Prostate gland (tissue), 2 donors: Measurements from ENCODE around the gene LRRC63. TPM values are rescaled to one million over a fixed set of nuclear protein-coding genes. Genes with fewer than 3 reads are reported as not detected.
"Not testable (repeated sequence)": the region's sequence is repeated elsewhere in the genome, so short reads cannot be mapped to it uniquely, and the experiment has no call there.

Source experiments
- DNase-seq: peaks from one replicate; pipeline ENCODE4 v3.0.0-alpha.2; 2019; ENCODE audit warnings: low spot score
- H3K27ac ChIP-seq, 2 donors: fragments of 200-600 bp; sonication (generic); 2 replicates each; pipeline ENCODE4 v1.5.1; 2017 to 2019
- H3K27me3 ChIP-seq: fragments of 200-600 bp; sonication (generic); replicated peaks from 2 replicates; pipeline ENCODE4 v1.5.1; 2019; ENCODE audit not compliant: insufficient read depth
- H3K36me3 ChIP-seq, 2 donors: fragments of 200-600 bp; sonication (generic); 1 replicate in 1 of 2; 2 replicates in 1 of 2; pipeline versions ENCODE4 v1.5.1 to v1.8.1; 2017 to 2019
- H3K4me1 ChIP-seq: fragments of 200-600 bp; sonication (generic); replicated peaks from 2 replicates; pipeline ENCODE4 v1.5.1; 2019
- H3K4me3 ChIP-seq, 2 donors: fragments of 200-600 bp; sonication (generic); 2 replicates each; pipeline ENCODE4 v1.5.1; 2017 to 2019
- H3K9me3 ChIP-seq: fragments of 200-600 bp; sonication (generic); 2 replicates; pipeline ENCODE4 v1.5.1; 2017
- POLR2A ChIP-seq: fragments of 450-650 bp; IDR thresholded peaks from one replicate; pipeline ENCODE4 v1.6.1; 2016; ENCODE audit warnings: antibody characterized with exemption, mild to moderate bottlenecking
- POLR2AphosphoS5 ChIP-seq: sonication (generic); formaldehyde crosslinking; IDR thresholded peaks from one replicate; pipeline ENCODE4 v1.6.1; 2017; ENCODE audit warnings: antibody characterized with exemption
- WGBS: methylation state at CpG from one replicate; pipeline ENCODE4 v1.1.5; 2018; 5-methylcytosine and 5-hydroxymethylcytosine counted together
- intact Hi-C: fragments of 100-400 bp; cut with DNase I; formaldehyde crosslinking; loops from one replicate; pipeline ENCODE4 v1.14.2; 2022
- total RNA-seq, 2 donors: library from RNA; depleted of rRNA; stranded (reverse); fragments of >200 nt; gene quantifications; one replicate each; pipeline ENCODE4 v1.1.0, GENCODE V29; 2016
- TF ChIP-seq, protein P1 (sequence below), 4 experiments: fragments of 200-600 bp in 2 of 4; fragments of 450-650 bp in 2 of 4; sonication (generic) in 2 of 4; IDR thresholded peaks; 1 replicate in 3 of 4; 2 replicates in 1 of 4; pipeline ENCODE4 v1.5.1; 2016 to 2019; ENCODE audit warnings: antibody characterized with exemption in 4 of 4, mild to moderate bottlenecking in 2 of 4, moderate library complexity in 2 of 4

LRRC63 gene
- total RNA-seq, 2 donors from 2014 or later: 1.0 to 1.7 TPM

DNA sequence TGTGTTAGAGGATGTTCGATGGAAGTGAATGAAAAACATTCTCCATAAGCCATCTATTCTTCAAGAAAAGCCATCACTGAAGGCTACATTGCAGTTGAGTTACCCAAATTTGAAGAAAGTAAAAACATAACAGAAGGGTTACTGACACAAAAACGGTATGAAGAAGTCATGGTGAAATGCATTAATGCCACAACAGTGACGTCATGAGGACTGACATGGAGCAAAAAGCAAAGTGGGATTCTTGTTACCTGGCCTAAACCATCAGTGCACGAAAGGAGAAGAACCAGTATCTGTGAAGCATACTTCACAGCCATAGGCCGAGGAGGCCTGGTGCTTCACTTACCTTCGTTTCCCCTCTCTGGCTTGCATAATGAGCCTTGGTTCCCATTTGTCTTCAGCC, 58.7 kb downstream of the LRRC63 start:
- H3K9me3 ChIP-seq: no peaks in the 10 kb centered on the region
- no peaks in the 10 kb centered on the region for H3K36me3 ChIP-seq
- H3K4me3 ChIP-seq: no peak overlapping the region
- no peak overlapping the region for H3K27ac ChIP-seq
- H3K4me1 ChIP-seq: no peaks in the 10 kb centered on the region
- TF ChIP-seq, protein P1, sequence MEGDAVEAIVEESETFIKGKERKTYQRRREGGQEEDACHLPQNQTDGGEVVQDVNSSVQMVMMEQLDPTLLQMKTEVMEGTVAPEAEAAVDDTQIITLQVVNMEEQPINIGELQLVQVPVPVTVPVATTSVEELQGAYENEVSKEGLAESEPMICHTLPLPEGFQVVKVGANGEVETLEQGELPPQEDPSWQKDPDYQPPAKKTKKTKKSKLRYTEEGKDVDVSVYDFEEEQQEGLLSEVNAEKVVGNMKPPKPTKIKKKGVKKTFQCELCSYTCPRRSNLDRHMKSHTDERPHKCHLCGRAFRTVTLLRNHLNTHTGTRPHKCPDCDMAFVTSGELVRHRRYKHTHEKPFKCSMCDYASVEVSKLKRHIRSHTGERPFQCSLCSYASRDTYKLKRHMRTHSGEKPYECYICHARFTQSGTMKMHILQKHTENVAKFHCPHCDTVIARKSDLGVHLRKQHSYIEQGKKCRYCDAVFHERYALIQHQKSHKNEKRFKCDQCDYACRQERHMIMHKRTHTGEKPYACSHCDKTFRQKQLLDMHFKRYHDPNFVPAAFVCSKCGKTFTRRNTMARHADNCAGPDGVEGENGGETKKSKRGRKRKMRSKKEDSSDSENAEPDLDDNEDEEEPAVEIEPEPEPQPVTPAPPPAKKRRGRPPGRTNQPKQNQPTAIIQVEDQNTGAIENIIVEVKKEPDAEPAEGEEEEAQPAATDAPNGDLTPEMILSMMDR (IDR thresholded peaks at IDR 0.05): no peak
- TF ChIP-seq POLR2AphosphoS5: no peak
- no peak for TF ChIP-seq POLR2A
- no peaks in the 10 kb centered on the region for H3K27me3 ChIP-seq
- 89% methylated on average over 6 of the region's 6 CpGs for WGBS
- DNase-seq: no peak
- intact Hi-C loops: no loop called here

DNA sequence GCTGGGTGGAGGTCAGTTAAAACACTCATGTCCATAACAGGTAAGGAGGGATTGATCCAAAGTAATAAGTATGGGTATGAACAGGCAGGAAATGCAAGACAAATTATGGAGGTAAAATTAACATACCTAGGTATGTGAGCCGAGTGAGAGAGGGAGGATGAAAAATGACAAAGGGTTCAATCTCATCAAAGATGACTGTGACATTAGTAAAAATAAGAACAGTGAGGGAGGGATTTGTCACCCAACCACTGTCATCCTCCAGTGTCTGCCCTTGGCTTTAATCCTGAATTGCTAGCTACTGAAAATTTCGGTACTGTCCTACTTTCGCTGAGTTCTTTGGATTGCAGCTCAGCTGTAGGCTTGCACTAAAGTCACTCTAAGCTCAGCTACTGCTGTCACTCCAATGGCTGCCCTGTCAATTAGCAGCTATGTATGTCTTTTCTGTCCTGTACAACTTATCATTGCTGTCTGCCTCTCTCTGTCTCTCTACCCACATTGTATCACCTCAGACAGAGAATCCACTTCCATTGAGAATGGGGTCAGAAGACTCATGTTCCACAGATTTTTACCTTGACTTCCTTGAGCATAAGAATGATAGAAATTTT, 62.5 kb downstream of the LRRC63 start:
- TF ChIP-seq POLR2AphosphoS5: no peak
- TF ChIP-seq, protein P1 (IDR thresholded peaks at IDR 0.05): no peak
- TF ChIP-seq POLR2A: no peak
- Histone ChIP-seq H3K36me3 (no peaks in the 10 kb centered on the region), H3K27ac (no peak overlapping the region), H3K4me1 (no peaks in the 10 kb centered on the region), H3K9me3 (no peaks in the 10 kb centered on the region), H3K4me3 (no peak overlapping the region), H3K27me3 (no peaks in the 10 kb centered on the region)
- WGBS: 82% methylated on average over 3 of the region's 3 CpGs
- DNase-seq: no peak
- intact Hi-C loops: no loop called here

DNA sequence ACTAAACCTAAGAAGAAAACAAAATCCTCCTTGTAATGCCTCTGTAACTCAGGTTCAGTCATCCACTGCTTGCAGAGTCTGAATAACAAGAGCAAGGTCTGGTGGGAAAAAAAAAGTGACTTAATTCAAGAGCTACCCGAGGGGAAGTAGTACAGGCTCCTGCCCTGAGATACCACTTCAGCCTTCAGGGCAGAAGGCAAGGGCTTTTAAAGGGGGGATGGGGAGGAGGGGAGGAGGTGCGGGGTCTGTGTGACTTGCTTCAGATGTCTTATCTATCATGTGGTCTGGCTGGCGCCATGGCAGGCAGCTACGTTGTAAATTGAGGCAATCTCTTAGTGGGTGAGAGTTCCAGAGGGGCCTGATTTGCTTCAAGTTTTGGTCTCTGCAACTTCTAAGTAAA, 66.7 kb downstream of the LRRC63 start:
- Histone ChIP-seq H3K27ac (no peak overlapping the region), H3K4me3 (no peak overlapping the region), H3K9me3 (no peaks in the 10 kb centered on the region), H3K27me3 (no peaks in the 10 kb centered on the region), H3K36me3 (no peaks in the 10 kb centered on the region), H3K4me1 (no peaks in the 10 kb centered on the region)
- no peak for DNase-seq
- 35% methylated on average over 4 of the region's 4 CpGs for WGBS
- intact Hi-C loops: no loop called here
- TF ChIP-seq, protein P1 (IDR thresholded peaks at IDR 0.05): no peak
- TF ChIP-seq POLR2AphosphoS5 (no peak), POLR2A (no peak)

DNA sequence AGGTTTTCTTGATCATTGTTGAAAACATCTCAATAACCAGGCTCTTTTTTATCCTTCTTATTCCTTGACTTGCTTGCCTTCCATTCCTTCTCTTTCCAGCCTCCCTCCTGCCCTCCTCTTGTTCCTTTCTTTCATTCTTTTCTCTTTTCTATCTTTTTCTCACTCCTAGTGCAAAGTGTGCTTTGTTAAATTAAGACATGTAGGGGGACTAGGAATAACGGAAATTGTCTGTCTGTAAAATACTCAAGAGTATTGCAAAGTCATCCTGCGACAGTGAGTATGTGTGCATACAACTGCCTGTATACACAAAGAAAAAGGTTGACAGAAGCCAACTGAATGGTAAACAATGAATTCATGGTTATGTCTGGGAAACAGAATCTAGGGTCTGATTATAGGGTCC, 70.1 kb downstream of the LRRC63 start:
- H3K4me1 ChIP-seq: no peaks in the 10 kb centered on the region
- no peaks in the 10 kb centered on the region for H3K27me3 ChIP-seq
- 47% methylated on average over 2 of the region's 2 CpGs for WGBS
- H3K36me3 ChIP-seq: no peaks in the 10 kb centered on the region
- H3K9me3 ChIP-seq: no peaks in the 10 kb centered on the region
- TF ChIP-seq POLR2A: no peak
- TF ChIP-seq, protein P1 (IDR thresholded peaks at IDR 0.05): no peak
- no peak for TF ChIP-seq POLR2AphosphoS5
- DNase-seq: no peak
- no peak overlapping the region for H3K4me3 ChIP-seq
- no peak overlapping the region for H3K27ac ChIP-seq
- intact Hi-C loops: no loop called here

DNA sequence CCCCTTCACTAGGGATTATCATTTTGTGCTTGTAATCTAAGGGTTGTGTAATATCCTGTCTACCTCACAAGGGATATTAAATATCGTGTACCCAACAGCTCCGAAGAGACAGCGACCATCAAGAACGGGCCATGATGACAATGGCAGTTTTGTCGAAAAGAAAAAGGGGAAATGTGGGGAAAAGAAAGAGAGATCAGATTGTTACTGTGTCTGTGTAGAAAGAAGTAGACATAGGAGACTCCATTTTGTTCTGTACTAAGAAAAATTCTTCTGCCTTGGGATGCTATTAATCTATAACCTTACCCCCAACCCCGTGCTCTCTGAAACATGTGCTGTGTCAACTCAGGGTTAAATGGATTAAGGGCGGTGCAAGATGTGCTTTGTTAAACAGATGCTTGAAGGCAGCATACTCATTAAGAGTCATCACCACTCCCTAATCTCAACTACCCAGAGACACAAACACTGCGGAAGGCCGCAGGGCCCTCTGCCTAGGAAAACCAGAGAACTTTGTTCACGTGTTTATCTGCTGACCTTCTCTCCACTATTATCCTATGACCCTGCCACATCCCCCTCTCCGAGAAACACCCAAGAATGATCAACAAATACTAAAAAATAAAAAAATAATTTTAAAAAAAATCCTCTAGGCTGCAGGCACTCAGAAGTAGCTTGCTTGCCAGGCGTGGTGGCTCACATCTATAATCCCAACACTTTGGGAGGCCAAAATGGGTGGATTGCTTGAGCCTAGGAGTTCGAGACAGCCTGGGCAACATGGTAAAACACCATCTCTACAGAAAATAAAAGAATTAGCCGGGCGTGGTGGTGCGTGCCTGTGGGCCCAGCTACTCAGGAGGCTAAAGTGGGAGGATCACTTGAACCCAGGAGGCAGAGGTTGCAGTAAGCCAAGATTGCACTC, 72.4 kb downstream of the LRRC63 start:
- 84% methylated on average over 16 of the region's 16 CpGs for WGBS
- H3K4me1 ChIP-seq, H3K36me3 ChIP-seq, H3K9me3 ChIP-seq, DNase-seq, H3K27me3 ChIP-seq, intact Hi-C loops, H3K4me3 ChIP-seq, H3K27ac ChIP-seq: not testable (repeated sequence)
